Measurements from ENCODE around the gene CD27. TPM values are rescaled to one million over a fixed set of nuclear protein-coding genes. Genes with fewer than 3 reads are reported as not detected.
A peak's percentile ranks its signal among the peaks of the same experiment; 100 is the strongest.

Gene CD27
- total and polyA plus RNA-seq, 9 of the 15 experiments (the other 6 are each of a cell fraction or from before 2014, with no cell fraction given) = 0.24 TPM; not detected in 8

- no peak for TF ChIP-seq HDAC8 (tag; IDR thresholded peaks at IDR 0.05)
- TF ChIP-seq PHF21A (IDR thresholded peaks at IDR 0.05; ENCODE audit: borderline replicate concordance, low read depth) = no peak
- no peak for TF ChIP-seq SIN3A (IDR thresholded peaks at IDR 0.05; ENCODE audit: borderline replicate concordance in 2 of 2, control insufficient read depth in 1 of 2, low read depth in 2 of 2, low read length in 2 of 2)
- TF ChIP-seq POLR2A (conservative IDR thresholded peaks at IDR 0.05) = peak; percentile 50
- no peak for TF ChIP-seq COPS2 (conservative IDR thresholded peaks at IDR 0.05)
- TF ChIP-seq CXXC5 (CRISPR knock-in tag; IDR thresholded peaks at IDR 0.05) = no peak
- TF ChIP-seq PRPF4 (IDR thresholded peaks at IDR 0.05; ENCODE audit: insufficient read depth, low read depth, low read length, poor library complexity, severe bottlenecking) = no peak
- TF ChIP-seq THRAP3 (IDR thresholded peaks at IDR 0.05; ENCODE audit: borderline replicate concordance) = no peak
- no peak for TF ChIP-seq ZNF79 (CRISPR knock-in tag; IDR thresholded peaks at IDR 0.05; ENCODE audit: low read depth)
- TF ChIP-seq ARID2 (IDR thresholded peaks at IDR 0.05) = no peak
- no peak for TF ChIP-seq NCOR1 (IDR thresholded peaks at IDR 0.05)
- TF ChIP-seq ZNF518B (CRISPR knock-in tag; IDR thresholded peaks at IDR 0.05) = no peak
- TF ChIP-seq ZNF347 (CRISPR knock-in tag; IDR thresholded peaks at IDR 0.05; ENCODE audit: low read depth) = no peak
- TF ChIP-seq TFE3 (CRISPR knock-in tag; IDR thresholded peaks at IDR 0.05) = no peak
- 0 out of 2 replicates have a peak, but pooled peaks have one; percentile 14 for TF ChIP-seq GABPA (tag; conservative IDR thresholded peaks at IDR 0.05; ENCODE audit: low read depth)
- no peak for TF ChIP-seq TAL1 (IDR thresholded peaks at IDR 0.05)
- no peak for TF ChIP-seq DPF2 (IDR thresholded peaks at IDR 0.05)
- no peak for TF ChIP-seq OTX1 (CRISPR knock-in tag; IDR thresholded peaks at IDR 0.05)
- TF ChIP-seq SP2 (IDR thresholded peaks at IDR 0.05; ENCODE audit: extremely low read depth, low read depth, low read length, poor library complexity, severe bottlenecking) = no peak
- TF ChIP-seq HNRNPH1 (optimal IDR thresholded peaks at IDR 0.05; ENCODE audit: low read depth, low read length) = no peak
- TF ChIP-seq TBP (optimal IDR thresholded peaks at IDR 0.05; ENCODE audit: low read depth, low read length) = peak; percentile 11
- no peak for TF ChIP-seq SIX5 (IDR thresholded peaks at IDR 0.05; ENCODE audit: borderline replicate concordance in 1 of 2, insufficient read depth in 1 of 2, low read depth in 1 of 2, low read length in 2 of 2)
- no peak for TF ChIP-seq TARDBP (IDR thresholded peaks at IDR 0.05)
- no peak for TF ChIP-seq CCAR2 (IDR thresholded peaks at IDR 0.05; ENCODE audit: low read depth, low read length)
- peak; percentile 58 for TF ChIP-seq RBFOX2 (IDR thresholded peaks at IDR 0.05; ENCODE audit: low read depth, low read length)
Measured at GRCh38 chr12:6451348-6452244, 6.8 kb downstream of the CD27 start, which contains the start of gene TAPBPL (continued).

Data from K562 (cell line).